DMS153 (cell line): Measurements from ENCODE around the gene FDX1.

Source experiments
- DNase-seq: peaks from one replicate; lab custom pipeline; 2025; lab: John Stamatoyannopoulos, UW

The FDX1 gene

GRCh38 chr11:110508786-110509185 lies 79.0 kb downstream of the FDX1 start:
- no peak for DNase-seq

- peak; percentile 73 for DNase-seq
Measured at GRCh38 chr11:110509472-110509871, 79.7 kb downstream of the FDX1 start.

- DNase-seq: no peak
Measured at GRCh38 chr11:110512026-110512425, 82.3 kb downstream of the FDX1 start.

GRCh38 chr11:110513259-110513801 lies 83.6 kb downstream of the FDX1 start:
- no peak for DNase-seq

GRCh38 chr11:110513846-110514437 lies 84.2 kb downstream of the FDX1 start:
- no peak for DNase-seq
